HepG2 (cell line): ENCODE measurements around the gene GNB3.

Experiments used
- GABPB1 ChIP-seq: IDR thresholded peaks from 2 replicates; pipeline ENCODE4 v1.6.1; 2016; ENCODE audit warnings: mild to moderate bottlenecking, missing genetic modification reagents, moderate library complexity, missing compliant biosample characterization
- KLF16 ChIP-seq, 2 experiments: sonication (generic) in 1 of 2; formaldehyde crosslinking in 1 of 2; IDR thresholded peaks; 2 replicates each; pipeline versions ENCODE4 v1.6.1 to v1.8.0; 2016 to 2023; ENCODE audit warnings: missing genetic modification reagents in 2 of 2, missing compliant biosample characterization in 1 of 2
- POLR2A ChIP-seq, 2 experiments: IDR thresholded peaks; 2 replicates each; pipeline ENCODE4 v1.6.1; 2011; ENCODE audit warnings: low read depth in 2 of 2, low read length in 2 of 2, mild to moderate bottlenecking in 1 of 2, moderate library complexity in 1 of 2; ENCODE audit not compliant: insufficient read depth in 1 of 2
- ZMYM3 ChIP-seq: sonication (generic); formaldehyde crosslinking; IDR thresholded peaks from 2 replicates; pipeline ENCODE4 v1.5.1; 2020; ENCODE audit warnings: mild to moderate bottlenecking, missing genetic modification reagents
- ZNF547 ChIP-seq: sonication (generic); formaldehyde crosslinking; IDR thresholded peaks from 2 replicates; pipeline ENCODE4 v1.5.1; 2020; ENCODE audit warnings: mild to moderate bottlenecking, missing genetic modification reagents
- TF ChIP-seq, protein P1 (sequence below): IDR thresholded peaks from 2 replicates; pipeline ENCODE4 v1.6.1; 2016

DNA sequence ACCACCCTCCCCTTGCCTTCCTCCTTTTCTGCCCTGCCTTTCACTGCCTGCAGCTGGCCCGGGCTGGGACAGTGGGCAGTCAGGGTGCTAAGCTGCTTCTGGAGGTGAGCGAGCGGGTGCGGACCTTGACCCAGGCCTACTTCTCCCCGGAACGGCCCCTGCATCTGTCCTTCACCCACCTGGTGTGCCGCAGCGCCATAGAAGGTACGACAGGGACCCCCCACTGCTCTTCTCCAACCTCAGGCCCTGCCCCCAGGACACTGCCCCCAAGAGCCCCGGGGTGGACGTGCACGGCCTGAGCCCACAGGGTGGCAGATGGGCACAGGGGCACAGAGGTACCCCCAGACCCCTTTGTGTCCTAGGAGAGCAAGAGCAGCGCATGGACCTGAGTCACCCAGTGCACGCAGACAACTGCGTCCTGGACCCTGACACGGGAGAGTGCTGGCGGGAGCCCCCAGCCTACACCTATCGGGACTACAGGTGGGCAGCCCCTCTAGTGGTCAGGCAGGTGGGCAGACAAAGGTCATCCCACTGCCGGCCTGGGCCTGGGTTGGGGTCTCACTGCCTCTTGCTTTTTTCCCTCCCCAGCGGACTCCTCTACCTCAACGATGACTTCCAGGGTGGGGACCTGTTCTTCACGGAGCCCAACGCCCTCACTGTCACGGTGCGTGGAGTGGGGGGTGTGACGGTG lies 3.2 kb upstream of the GNB3 start:
- TF ChIP-seq POLR2A (IDR thresholded peaks at IDR 0.05; ENCODE audit: insufficient read depth in 1 of 2, low read depth in 2 of 2, low read length in 2 of 2) (no peak), KLF16 (CRISPR knock-in tag; IDR thresholded peaks at IDR 0.05) (no peak), GABPB1 (no peak), ZMYM3 (no peak), ZNF547 (no peak)
- TF ChIP-seq, protein P1, sequence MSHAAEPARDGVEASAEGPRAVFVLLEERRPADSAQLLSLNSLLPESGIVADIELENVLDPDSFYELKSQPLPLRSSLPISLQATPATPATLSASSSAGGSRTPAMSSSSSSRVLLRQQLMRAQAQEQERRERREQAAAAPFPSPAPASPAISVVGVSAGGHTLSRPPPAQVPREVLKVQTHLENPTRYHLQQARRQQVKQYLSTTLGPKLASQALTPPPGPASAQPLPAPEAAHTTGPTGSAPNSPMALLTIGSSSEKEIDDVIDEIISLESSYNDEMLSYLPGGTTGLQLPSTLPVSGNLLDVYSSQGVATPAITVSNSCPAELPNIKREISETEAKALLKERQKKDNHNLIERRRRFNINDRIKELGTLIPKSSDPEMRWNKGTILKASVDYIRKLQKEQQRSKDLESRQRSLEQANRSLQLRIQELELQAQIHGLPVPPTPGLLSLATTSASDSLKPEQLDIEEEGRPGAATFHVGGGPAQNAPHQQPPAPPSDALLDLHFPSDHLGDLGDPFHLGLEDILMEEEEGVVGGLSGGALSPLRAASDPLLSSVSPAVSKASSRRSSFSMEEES (CRISPR knock-in tag) = no peak
